Brain microvascular endothelial cell (primary cell): ENCODE measurements around the gene EDIL3.
A peak's percentile ranks its signal among the peaks of the same experiment; 100 is the strongest.

Source experiments
- DNase-seq: peaks from one replicate; pipeline ENCODE4 v3.0.0-alpha.2; 2020
- H3K27ac ChIP-seq: fragments of 250-450 bp; sonication (Bioruptor Pico); 2 replicates; pipeline ENCODE4 v1.5.1; 2020; ENCODE audit warnings: mild to moderate bottlenecking, moderate library complexity
- H3K27me3 ChIP-seq: fragments of 250-450 bp; sonication (Bioruptor Pico); replicated peaks from 2 replicates; pipeline ENCODE4 v1.5.1; 2020; ENCODE audit warnings: mild to moderate bottlenecking
- H3K36me3 ChIP-seq: fragments of 250-450 bp; sonication (Bioruptor Pico); replicated peaks from 2 replicates; pipeline ENCODE4 v1.5.1; 2020; ENCODE audit warnings: mild to moderate bottlenecking
- H3K4me3 ChIP-seq: 2 replicates; pipeline ENCODE4 v1.5.1; 2011; ENCODE audit warnings: low read depth, mild to moderate bottlenecking, control low read depth, low read length, moderate library complexity
- CTCF ChIP-seq: IDR thresholded peaks from 2 replicates; pipeline ENCODE4 v1.5.1; 2011; ENCODE audit warnings: low read depth, mild to moderate bottlenecking, moderate library complexity, low read length, control low read depth, inconsistent platforms; ENCODE audit errors: missing control alignments
- in situ Hi-C: cut with HindIII; loops from 2 replicates; pipeline ENCODE4 v1.10.0; 2017; ENCODE audit warnings: low sequenced_read_pairs, low pct_ligation_motif_present

Gene EDIL3

GRCh38 chr5:84063041-84063440 is 321.6 kb downstream of the EDIL3 start:
- H3K27me3 ChIP-seq: no peaks in the 10 kb centered on the region
- DNase-seq: no peak
- in situ Hi-C loops: no loop called here
- no peak overlapping the region for H3K27ac ChIP-seq
- TF ChIP-seq CTCF: no peak
- H3K4me3 ChIP-seq: no peak overlapping the region
- peaks cover 17% of the 10 kb centered on the region for H3K36me3 ChIP-seq

- DNase-seq: no peak
- H3K27me3 ChIP-seq: no peaks in the 10 kb centered on the region
- no peak overlapping the region for H3K4me3 ChIP-seq
- H3K36me3 ChIP-seq: peaks cover 13% of the 10 kb centered on the region
- in situ Hi-C loops: no loop called here
- H3K27ac ChIP-seq: no peak overlapping the region
- no peak for TF ChIP-seq CTCF
These were observed 325.0 kb downstream of the EDIL3 start for GRCh38 chr5:84059672-84060071.

- in situ Hi-C loops: no loop called here
- no peaks in the 10 kb centered on the region for H3K27me3 ChIP-seq
- TF ChIP-seq CTCF: no peak
- no peak overlapping the region for H3K27ac ChIP-seq
- H3K4me3 ChIP-seq: no peak overlapping the region
- peaks cover 12% of the 10 kb centered on the region for H3K36me3 ChIP-seq
- no peak for DNase-seq
These were observed 326.1 kb downstream of the EDIL3 start for GRCh38 chr5:84058561-84058960.

GRCh38 chr5:84057211-84057610 is 327.5 kb downstream of the EDIL3 start:
- peak overlapping the region; percentile 74 for H3K27ac ChIP-seq
- peaks cover 5% of the 10 kb centered on the region for H3K36me3 ChIP-seq
- TF ChIP-seq CTCF: no peak
- in situ Hi-C loops: no loop called here
- H3K27me3 ChIP-seq: no peaks in the 10 kb centered on the region
- peak; percentile 17 for DNase-seq
- H3K4me3 ChIP-seq: no peak overlapping the region

- in situ Hi-C loops: no loop called here
- no peak overlapping the region for H3K4me3 ChIP-seq
- no peak for TF ChIP-seq CTCF
These were observed 338.7 kb downstream of the EDIL3 start for GRCh38 chr5:84045964-84046363.

GRCh38 chr5:84036842-84037241 is 347.8 kb downstream of the EDIL3 start:
- no peak for DNase-seq
- Histone ChIP-seq H3K36me3 (no peaks in the 10 kb centered on the region), H3K4me3 (no peak overlapping the region), H3K27ac (no peak overlapping the region), H3K27me3 (no peaks in the 10 kb centered on the region)
- in situ Hi-C loops: no loop called here
- no peak for TF ChIP-seq CTCF

More at GRCh38 chr5:84045964-84046363, 338.7 kb downstream of the EDIL3 start:
- no peak for DNase-seq
- H3K27me3 ChIP-seq: no peaks in the 10 kb centered on the region
- H3K27ac ChIP-seq: no peak overlapping the region
- H3K36me3 ChIP-seq: no peaks in the 10 kb centered on the region
